ENCODE results near the gene MRPL49.
"Not testable (repeated sequence)": the region's sequence is repeated elsewhere in the genome, so short reads cannot be mapped to it uniquely, and the experiment has no call there.

The MRPL49 gene

DNA sequence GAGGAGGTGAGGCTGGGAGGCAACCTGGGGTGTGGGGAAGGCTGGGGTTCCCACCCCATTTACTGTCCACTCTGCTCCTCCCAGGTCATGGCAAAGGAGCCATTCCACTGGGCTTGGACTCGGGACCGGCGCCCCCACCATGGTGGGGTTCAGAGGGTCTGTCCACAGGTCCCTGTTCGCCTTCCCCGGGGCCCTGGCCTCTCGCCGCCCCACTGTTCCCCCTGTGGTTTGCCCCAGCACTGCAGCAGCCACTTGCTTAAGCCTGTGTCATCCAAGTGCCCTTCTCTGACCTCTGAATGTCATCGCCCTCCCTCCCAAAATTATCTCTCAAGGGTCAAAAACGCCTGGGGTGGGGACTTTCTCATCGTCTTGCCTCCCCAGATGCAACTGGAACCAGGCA is 50.5 kb downstream of the MRPL49 start:
- no peak for DNase-seq

- not testable (repeated sequence) for DNase-seq
Observed at GRCh38 chr11:65174571-65175010, 52.5 kb downstream of the MRPL49 start.
